Measurements from ENCODE around the gene GRID1.

- TF ChIP-seq CTCF (conservative IDR thresholded peaks at IDR 0.05) (no peak), EZH2 (IDR thresholded peaks at IDR 0.05; ENCODE audit: low read depth) (no peak)
Observed at GRCh38 chr10:86200867-86201266, 165.7 kb downstream of the GRID1 start.
